Tibial nerve (tissue), 4 donors: ENCODE measurements around the gene PHYH. TPM values are rescaled to one million over a fixed set of nuclear protein-coding genes. Genes with fewer than 3 reads are reported as not detected.

Experiments used
- DNase-seq, 2 donors: peaks; one replicate each; pipeline ENCODE4 v3.0.0-alpha.2; 2019; ENCODE audit warnings: low spot score in 2 of 2
- H3K27ac ChIP-seq, 4 donors: fragments of 200-600 bp; sonication (generic) in 3 of 4; one replicate each; pipeline ENCODE4 v1.5.1; 2017 to 2019; ENCODE audit warnings: mild to moderate bottlenecking in 1 of 4
- H3K27me3 ChIP-seq, 2 donors: fragments of 200-600 bp; sonication (generic) in 1 of 2; one replicate each; pipeline versions ENCODE4 v1.5.1 to v1.6.0; 2017 to 2019
- H3K36me3 ChIP-seq, 3 donors: fragments of 200-600 bp; sonication (generic); one replicate each; pipeline ENCODE4 v1.5.1; 2018 to 2019
- H3K4me1 ChIP-seq, 4 donors: fragments of 200-600 bp; sonication (generic) in 3 of 4; one replicate each; pipeline ENCODE4 v1.5.1; 2017 to 2019
- H3K4me3 ChIP-seq, 4 donors: fragments of 200-600 bp; sonication (generic) in 3 of 4; one replicate each; pipeline ENCODE4 v1.5.1; 2017 to 2019; ENCODE audit warnings: mild to moderate bottlenecking in 1 of 4, moderate library complexity in 1 of 4
- H3K9me3 ChIP-seq, 4 donors: fragments of 200-600 bp; sonication (generic) in 3 of 4; one replicate each; pipeline ENCODE4 v1.5.1; 2017 to 2019
- CTCF ChIP-seq, 5 experiments: fragments of 200-600 bp in 3 of 5; fragments of 450-650 bp in 2 of 5; sonication (generic) in 3 of 5; IDR thresholded peaks; one replicate each; pipeline ENCODE4 v1.5.1; 2016 to 2019; ENCODE audit warnings: antibody characterized with exemption in 5 of 5, mild to moderate bottlenecking in 3 of 5, moderate library complexity in 2 of 5
- EP300 ChIP-seq, 2 donors: sonication (generic); formaldehyde crosslinking; IDR thresholded peaks; one replicate each; pipeline ENCODE4 v1.6.1; 2017; ENCODE audit warnings: antibody characterized with exemption in 2 of 2, mild to moderate bottlenecking in 1 of 2
- POLR2A ChIP-seq, 2 donors: fragments of 450-650 bp; IDR thresholded peaks; one replicate each; pipeline ENCODE4 v1.6.1; 2017; ENCODE audit warnings: antibody characterized with exemption in 2 of 2, mild to moderate bottlenecking in 2 of 2, moderate library complexity in 2 of 2
- WGBS, 2 donors: methylation state at CpG; one replicate each; pipeline ENCODE4 v1.1.5; 2018; 5-methylcytosine and 5-hydroxymethylcytosine counted together
- total RNA-seq, 4 donors: library from RNA; depleted of rRNA; stranded (reverse); fragments of >200 nt; gene quantifications; one replicate each; pipeline ENCODE4 v1.1.0, GENCODE V29; 2016

Gene PHYH
- total RNA-seq, 4 donors from 2014 or later: 14.1 to 40.9 (median 32.5) TPM

DNA sequence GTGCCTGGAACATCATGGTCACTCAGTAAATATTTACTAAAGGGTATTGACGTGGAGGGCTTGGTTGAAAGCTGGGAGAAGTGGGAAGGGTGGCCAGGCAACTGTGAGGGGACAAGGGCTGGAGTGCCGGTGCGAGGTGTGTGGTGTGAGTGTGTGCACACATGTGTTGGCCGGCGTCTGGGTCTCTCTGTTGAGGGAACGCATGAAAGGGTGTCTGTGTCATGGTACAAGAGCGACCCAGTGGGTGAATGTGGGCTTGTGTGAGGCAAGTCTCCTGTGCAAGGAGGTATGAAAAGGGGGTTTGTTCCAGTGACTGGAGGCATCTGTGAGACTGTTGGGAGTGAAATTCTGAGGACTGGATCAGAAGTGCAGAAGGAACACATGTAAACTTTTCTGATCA is 36.3 kb downstream of the PHYH start:
- no peak for TF ChIP-seq EP300 (IDR thresholded peaks at IDR 0.05)
- no peak for TF ChIP-seq CTCF (IDR thresholded peaks at IDR 0.05)
- no peak for TF ChIP-seq POLR2A (IDR thresholded peaks at IDR 0.05)
- no peak overlapping the region for H3K4me3 ChIP-seq
- no peak for DNase-seq
- H3K27ac ChIP-seq: no peak overlapping the region
- H3K4me1 ChIP-seq: no peaks in the 10 kb centered on the region
- no peaks in the 10 kb centered on the region for H3K36me3 ChIP-seq
- H3K9me3 ChIP-seq: peaks cover 0 to 16% (median 0%) of the 10 kb centered on the region in 4 donors
- H3K27me3 ChIP-seq: no peaks in the 10 kb centered on the region
- WGBS, 2 donors: 49 to 61% methylated on average over 7 of the region's 7 CpGs

DNA sequence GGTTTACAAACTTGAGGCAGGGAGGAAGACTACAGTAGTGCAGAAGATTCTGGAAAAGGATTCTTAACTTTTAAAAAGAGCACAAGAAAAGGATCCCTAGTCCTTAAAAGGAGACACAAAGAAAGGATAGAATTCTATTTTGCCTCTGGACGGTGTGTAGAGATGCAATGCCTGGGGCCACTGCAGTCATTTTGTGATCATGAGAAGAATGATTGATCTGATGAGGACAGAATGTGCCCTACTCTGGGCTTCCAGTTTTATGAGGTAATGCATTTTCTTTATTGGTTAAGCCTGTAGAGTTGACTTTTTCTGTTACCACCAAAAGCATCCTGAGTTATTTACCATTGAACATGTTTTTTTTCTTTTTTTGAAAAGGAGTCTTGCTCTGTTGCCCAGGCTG is 37.4 kb downstream of the PHYH start:
- no peaks in the 10 kb centered on the region for H3K36me3 ChIP-seq
- no peak overlapping the region for H3K27ac ChIP-seq
- peaks cover 0 to 16% (median 0%) of the 10 kb centered on the region in 4 donors for H3K9me3 ChIP-seq
- no peaks in the 10 kb centered on the region for H3K27me3 ChIP-seq
- no peak for TF ChIP-seq CTCF (IDR thresholded peaks at IDR 0.05)
- no peak for TF ChIP-seq EP300 (IDR thresholded peaks at IDR 0.05)
- TF ChIP-seq POLR2A (IDR thresholded peaks at IDR 0.05): no peak
- DNase-seq: no peak
- no peak overlapping the region for H3K4me3 ChIP-seq
- 87 to 96% methylated on average over 1 of the region's 1 CpG for WGBS, 2 donors
- no peaks in the 10 kb centered on the region for H3K4me1 ChIP-seq

- TF ChIP-seq POLR2A (IDR thresholded peaks at IDR 0.05) (no peak), EP300 (IDR thresholded peaks at IDR 0.05) (no peak), CTCF (IDR thresholded peaks at IDR 0.05) (no peak)
- WGBS, 2 donors: 83 to 87% methylated on average over 5 of the region's 5 CpGs
- Histone ChIP-seq H3K27me3 (no peaks in the 10 kb centered on the region), H3K27ac (no peak overlapping the region), H3K36me3 (no peaks in the 10 kb centered on the region), H3K4me1 (no peaks in the 10 kb centered on the region), H3K4me3 (no peak overlapping the region), H3K9me3 (peaks cover 0 to 16% (median 0%) of the 10 kb centered on the region in 4 donors)
- DNase-seq: no peak
These were observed 42.2 kb downstream of the PHYH start for GRCh38 chr10:13257621-13258140.

- no peak for TF ChIP-seq POLR2A (IDR thresholded peaks at IDR 0.05)
- TF ChIP-seq EP300 (IDR thresholded peaks at IDR 0.05): no peak
- no peak for TF ChIP-seq CTCF (IDR thresholded peaks at IDR 0.05)
- H3K27me3 ChIP-seq: no peaks in the 10 kb centered on the region
- no peaks in the 10 kb centered on the region for H3K4me1 ChIP-seq
- 87 to 95% methylated on average over 2 of the region's 2 CpGs for WGBS, 2 donors
- DNase-seq: no peak
- no peak overlapping the region for H3K27ac ChIP-seq
- no peaks in the 10 kb centered on the region for H3K36me3 ChIP-seq
- H3K4me3 ChIP-seq: no peak overlapping the region
- peaks cover 0 to 9% (median 0%) of the 10 kb centered on the region in 4 donors for H3K9me3 ChIP-seq
These were observed 43.2 kb downstream of the PHYH start for GRCh38 chr10:13256627-13257026.

DNA sequence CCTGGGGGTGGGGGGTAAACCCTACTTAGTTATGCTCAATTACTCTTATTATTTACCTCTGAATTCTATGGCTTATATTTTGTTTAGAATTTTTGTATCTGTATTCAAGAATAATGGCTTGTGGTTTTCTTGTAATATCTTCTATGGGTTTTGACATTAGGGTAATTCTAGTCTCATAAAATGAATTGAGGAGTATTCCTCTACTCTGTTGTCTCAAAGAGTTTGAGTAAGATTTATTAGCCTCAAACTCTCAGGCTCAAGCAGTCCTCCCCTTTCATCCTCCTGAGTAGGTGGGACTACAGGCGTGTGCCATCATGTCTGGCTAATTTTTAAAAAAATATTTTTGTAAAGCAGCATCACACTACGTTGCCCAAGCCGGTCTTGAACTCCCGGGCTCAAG is 46.1 kb downstream of the PHYH start:
- H3K36me3 ChIP-seq: no peaks in the 10 kb centered on the region
- H3K9me3 ChIP-seq: no peaks in the 10 kb centered on the region
- WGBS, 2 donors: 86 to 92% methylated on average over 4 of the region's 4 CpGs
- no peaks in the 10 kb centered on the region for H3K4me1 ChIP-seq
- no peaks in the 10 kb centered on the region for H3K27me3 ChIP-seq
- no peak for DNase-seq
- H3K27ac ChIP-seq: no peak overlapping the region
- no peak overlapping the region for H3K4me3 ChIP-seq
- TF ChIP-seq POLR2A (IDR thresholded peaks at IDR 0.05): no peak
- no peak for TF ChIP-seq CTCF (IDR thresholded peaks at IDR 0.05)
- no peak for TF ChIP-seq EP300 (IDR thresholded peaks at IDR 0.05)
